Tibial artery (tissue), 4 donors: ENCODE measurements around the gene SCIN.

ENCODE experiments used
- DNase-seq, 2 donors: peaks; one replicate each; pipeline ENCODE4 v3.0.0-alpha.2; 2019
- H3K27ac ChIP-seq, 2 donors: fragments of 200-600 bp; sonication (generic) in 1 of 2; 1 replicate in 1 of 2; 2 replicates in 1 of 2; pipeline ENCODE4 v1.5.1; 2018 to 2019; ENCODE audit warnings: mild to moderate bottlenecking in 1 of 2
- H3K27me3 ChIP-seq, 2 donors: fragments of 200-600 bp; sonication (generic) in 1 of 2; one replicate each; pipeline versions ENCODE4 v1.5.1 to v1.6.0; 2016 to 2019
- H3K36me3 ChIP-seq, 3 donors: fragments of 200-600 bp; sonication (generic) in 2 of 3; one replicate each; pipeline ENCODE4 v1.5.1; 2016 to 2019; ENCODE audit warnings: mild to moderate bottlenecking in 2 of 3
- H3K4me1 ChIP-seq, 4 donors: fragments of 200-600 bp; sonication (generic) in 2 of 4; 1 replicate in 3 of 4; 2 replicates in 1 of 4; pipeline ENCODE4 v1.5.1; 2016 to 2019
- H3K4me3 ChIP-seq, 2 donors: fragments of 200-600 bp; sonication (generic) in 1 of 2; 1 replicate in 1 of 2; 2 replicates in 1 of 2; pipeline ENCODE4 v1.5.1; 2018 to 2019; ENCODE audit warnings: mild to moderate bottlenecking in 2 of 2
- H3K9me3 ChIP-seq, 3 donors: fragments of 200-600 bp; sonication (generic) in 1 of 3; one replicate each; pipeline ENCODE4 v1.5.1; 2016 to 2019
- intact Hi-C: fragments of 100-400 bp; cut with DNase I; formaldehyde crosslinking; loops from one replicate; pipeline ENCODE4 v1.15.0; 2023; ENCODE audit warnings: low total_unique reads
- TF ChIP-seq, protein P1 (sequence below), 2 experiments: fragments of 200-600 bp in 1 of 2; fragments of 450-650 bp in 1 of 2; IDR thresholded peaks; one replicate each; pipeline ENCODE4 v1.5.1; 2017 to 2019; ENCODE audit warnings: antibody characterized with exemption in 2 of 2, mild to moderate bottlenecking in 1 of 2, moderate library complexity in 1 of 2

SCIN gene

DNA sequence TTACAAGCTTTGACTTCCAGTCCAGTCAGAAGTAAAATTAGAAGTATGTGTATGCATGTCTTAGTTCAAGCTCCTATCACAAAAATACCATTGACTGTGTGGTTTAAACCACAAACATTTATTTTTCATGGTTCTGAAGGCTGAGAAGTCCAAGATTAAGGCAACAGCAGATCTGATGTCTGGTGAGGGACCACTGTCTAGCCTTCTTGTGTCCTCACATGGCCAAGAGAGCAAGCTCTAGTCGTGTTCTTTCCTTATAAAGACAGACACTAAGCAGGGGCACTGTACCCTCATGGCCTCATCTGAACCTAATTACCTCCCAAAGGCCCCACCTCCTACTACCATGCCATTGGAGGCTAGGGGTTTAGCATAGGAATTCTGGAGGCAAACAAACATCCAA is 75.6 kb downstream of the SCIN start:
- Histone ChIP-seq H3K36me3 (no peaks in the 10 kb centered on the region), H3K4me3 (no peak overlapping the region), H3K27ac (no peak overlapping the region), H3K4me1 (no peaks in the 10 kb centered on the region), H3K27me3 (no peaks in the 10 kb centered on the region), H3K9me3 (no peaks in the 10 kb centered on the region)
- intact Hi-C loops, result no loop called here
- no peak for DNase-seq
- TF ChIP-seq, protein P1, sequence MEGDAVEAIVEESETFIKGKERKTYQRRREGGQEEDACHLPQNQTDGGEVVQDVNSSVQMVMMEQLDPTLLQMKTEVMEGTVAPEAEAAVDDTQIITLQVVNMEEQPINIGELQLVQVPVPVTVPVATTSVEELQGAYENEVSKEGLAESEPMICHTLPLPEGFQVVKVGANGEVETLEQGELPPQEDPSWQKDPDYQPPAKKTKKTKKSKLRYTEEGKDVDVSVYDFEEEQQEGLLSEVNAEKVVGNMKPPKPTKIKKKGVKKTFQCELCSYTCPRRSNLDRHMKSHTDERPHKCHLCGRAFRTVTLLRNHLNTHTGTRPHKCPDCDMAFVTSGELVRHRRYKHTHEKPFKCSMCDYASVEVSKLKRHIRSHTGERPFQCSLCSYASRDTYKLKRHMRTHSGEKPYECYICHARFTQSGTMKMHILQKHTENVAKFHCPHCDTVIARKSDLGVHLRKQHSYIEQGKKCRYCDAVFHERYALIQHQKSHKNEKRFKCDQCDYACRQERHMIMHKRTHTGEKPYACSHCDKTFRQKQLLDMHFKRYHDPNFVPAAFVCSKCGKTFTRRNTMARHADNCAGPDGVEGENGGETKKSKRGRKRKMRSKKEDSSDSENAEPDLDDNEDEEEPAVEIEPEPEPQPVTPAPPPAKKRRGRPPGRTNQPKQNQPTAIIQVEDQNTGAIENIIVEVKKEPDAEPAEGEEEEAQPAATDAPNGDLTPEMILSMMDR (IDR thresholded peaks at IDR 0.05), result no peak

DNA sequence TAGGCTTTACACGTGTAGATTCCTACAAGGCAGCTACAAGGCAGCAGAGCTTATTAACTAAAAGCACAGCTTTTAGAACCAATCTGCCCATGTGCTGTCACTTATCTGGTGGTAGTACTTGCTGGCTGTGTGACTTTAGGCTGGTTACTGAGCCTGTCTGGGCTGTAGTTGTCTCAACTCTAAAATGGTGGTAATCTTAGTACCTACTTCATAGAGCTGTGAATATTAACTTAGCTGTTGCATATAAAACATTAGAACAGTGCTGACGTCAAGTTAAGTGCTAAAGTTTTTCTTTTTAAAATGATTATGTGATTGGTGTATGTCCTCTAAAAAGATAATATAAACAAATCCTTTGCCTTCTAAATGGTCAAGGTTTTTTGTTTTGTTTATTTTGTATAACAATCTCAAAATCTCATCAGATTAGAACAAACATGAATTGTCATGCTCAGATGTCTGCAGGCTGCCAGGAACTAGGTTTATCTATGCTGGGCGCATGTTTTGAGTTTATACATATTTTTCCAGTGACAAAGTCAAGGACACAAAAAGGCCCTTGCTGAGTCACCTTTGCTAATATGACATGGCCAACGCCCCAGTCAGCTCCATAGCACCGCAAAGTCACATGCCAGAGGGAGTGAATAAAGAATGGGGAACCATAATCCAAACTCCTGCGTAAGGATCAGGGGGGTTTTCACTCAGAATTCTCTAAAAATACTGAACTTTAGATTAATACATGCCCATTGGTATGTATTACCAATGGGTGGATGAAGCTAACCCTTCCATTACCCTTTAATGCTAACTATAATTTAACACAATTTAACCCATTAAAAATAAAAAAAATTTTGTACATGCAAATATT is 77.1 kb downstream of the SCIN start:
- no peak for DNase-seq
- H3K36me3 ChIP-seq, result no peaks in the 10 kb centered on the region
- intact Hi-C loops, result no loop called here

DNA sequence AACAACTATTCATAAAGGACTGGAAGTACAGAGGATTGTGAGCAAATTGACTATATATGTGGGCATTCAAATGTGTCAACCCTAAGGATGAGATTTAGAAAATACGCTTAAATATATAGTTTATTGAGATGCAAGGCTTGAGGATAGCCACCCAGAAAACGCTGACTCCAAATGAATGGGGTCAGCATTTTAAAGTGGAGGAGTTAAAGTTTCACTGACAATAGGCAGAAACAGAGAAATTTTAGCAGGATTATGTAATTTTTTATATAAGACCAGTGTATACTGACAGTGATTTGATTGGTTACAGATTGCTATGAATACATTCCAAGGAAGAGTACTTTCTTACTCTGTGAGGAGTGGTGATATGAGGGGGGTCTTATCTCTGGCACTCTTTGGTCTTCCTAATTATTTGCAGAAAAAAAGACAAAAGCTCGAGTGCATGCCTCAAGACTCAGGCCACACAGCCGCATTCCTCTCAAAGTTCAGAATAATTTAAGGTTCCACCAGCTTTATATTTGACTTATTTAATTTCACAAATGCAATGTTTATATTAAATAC is 78.3 kb downstream of the SCIN start:
- Histone ChIP-seq H3K4me3 (no peak overlapping the region), H3K27ac (no peak overlapping the region), H3K27me3 (no peaks in the 10 kb centered on the region), H3K4me1 (no peaks in the 10 kb centered on the region), H3K9me3 (no peaks in the 10 kb centered on the region), H3K36me3 (no peaks in the 10 kb centered on the region)
- TF ChIP-seq, protein P1 (IDR thresholded peaks at IDR 0.05), result no peak
- DNase-seq, result no peak
- intact Hi-C loops, result no loop called here

More for the DNA sequence above, 77.1 kb downstream of the SCIN start:
- H3K27ac ChIP-seq, result no peak overlapping the region
- H3K9me3 ChIP-seq, result no peaks in the 10 kb centered on the region
- H3K4me3 ChIP-seq, result no peak overlapping the region
- no peaks in the 10 kb centered on the region for H3K27me3 ChIP-seq
- no peaks in the 10 kb centered on the region for H3K4me1 ChIP-seq
- TF ChIP-seq, protein P1 (IDR thresholded peaks at IDR 0.05), result no peak

DNA sequence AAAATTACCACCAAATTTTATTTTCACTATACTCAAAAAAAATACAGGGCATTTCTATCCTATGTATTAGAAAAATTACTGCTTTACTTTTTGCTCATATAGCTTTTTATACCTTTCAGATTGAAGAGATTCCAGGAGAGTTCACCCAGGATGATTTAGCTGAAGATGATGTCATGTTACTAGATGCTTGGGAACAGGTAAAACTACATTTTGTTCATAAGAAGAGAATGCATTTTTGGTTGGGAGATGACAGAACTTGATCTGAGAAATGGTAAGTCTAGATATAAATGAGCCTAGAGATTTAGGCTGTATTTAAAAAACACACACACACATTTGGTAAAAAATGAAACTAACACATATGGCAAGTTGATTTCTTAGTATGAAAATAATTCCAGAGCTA is 78.8 kb downstream of the SCIN start:
- DNase-seq, result no peak
- Histone ChIP-seq H3K36me3 (no peaks in the 10 kb centered on the region), H3K4me3 (no peak overlapping the region), H3K9me3 (no peaks in the 10 kb centered on the region), H3K4me1 (no peaks in the 10 kb centered on the region), H3K27ac (no peak overlapping the region), H3K27me3 (no peaks in the 10 kb centered on the region)
- intact Hi-C loops, result no loop called here
- TF ChIP-seq, protein P1 (IDR thresholded peaks at IDR 0.05), result no peak

DNA sequence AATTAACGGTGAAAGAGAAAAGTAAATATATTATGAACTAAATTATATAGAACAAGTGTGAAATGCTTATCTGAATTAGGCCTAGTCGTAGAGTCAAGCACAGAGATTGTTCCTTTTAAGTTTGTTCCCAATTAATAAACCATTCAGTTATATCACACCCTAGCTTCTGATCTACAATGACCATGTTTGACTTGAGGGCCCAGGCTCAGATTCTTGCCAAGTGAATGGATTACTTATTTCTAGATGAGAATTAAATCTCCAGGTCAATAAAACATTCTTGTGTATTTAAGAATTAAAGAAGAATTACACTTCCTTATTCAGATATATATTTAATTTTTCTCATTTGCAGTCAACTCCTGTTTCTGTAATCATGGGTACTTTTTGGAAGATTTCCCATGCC is 79.6 kb downstream of the SCIN start:
- intact Hi-C loops, result no loop called here
- Histone ChIP-seq H3K4me3 (no peak overlapping the region), H3K4me1 (no peaks in the 10 kb centered on the region), H3K9me3 (no peaks in the 10 kb centered on the region), H3K36me3 (no peaks in the 10 kb centered on the region), H3K27me3 (no peaks in the 10 kb centered on the region), H3K27ac (no peak overlapping the region)
- no peak for DNase-seq
- TF ChIP-seq, protein P1 (IDR thresholded peaks at IDR 0.05), result no peak
